GM19351 (cell line): ENCODE measurements around the gene PRPH.
"Not testable (repeated sequence)": the region's sequence is repeated elsewhere in the genome, so short reads cannot be mapped to it uniquely, and the experiment has no call there.

Experiments
- ATAC-seq: cut with Tn5 transposase; IDR thresholded peaks from one replicate; pipeline ENCODE4 v1.9.1; 2021; ENCODE audit warnings: mild to moderate bottlenecking, moderate library complexity; ENCODE audit not compliant: unreplicated experiment

Gene PRPH

GRCh38 chr12:49276304-49277290 is 18.4 kb upstream of the PRPH start:
- no peak for ATAC-seq

GRCh38 chr12:49277466-49277865 is 17.5 kb upstream of the PRPH start:
- no peak for ATAC-seq

- ATAC-seq = no peak
Observed at GRCh38 chr12:49279706-49280159, 15.2 kb upstream of the PRPH start.

DNA sequence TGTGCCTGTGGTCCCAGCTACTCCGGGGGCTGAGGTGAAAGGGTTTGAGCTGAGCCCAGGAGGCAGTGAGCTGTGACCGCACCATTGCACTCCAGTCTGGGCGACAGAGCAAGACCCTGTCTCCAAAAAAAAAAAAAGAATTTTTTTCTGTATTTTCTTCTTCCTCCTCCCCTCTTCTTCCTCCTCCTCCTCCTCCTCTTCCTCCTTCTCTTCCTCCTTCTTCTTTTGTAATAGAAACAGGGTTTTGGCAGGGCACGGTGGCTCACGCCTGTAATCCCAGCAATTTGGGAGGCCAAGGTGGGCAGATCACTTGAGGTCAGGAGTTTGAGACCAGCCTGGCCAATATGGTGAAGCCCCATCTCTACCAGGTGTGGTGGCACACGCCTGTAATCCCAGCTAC is 14.4 kb upstream of the PRPH start:
- ATAC-seq = not testable (repeated sequence)

- ATAC-seq = no peak
Observed at GRCh38 chr12:49282302-49282701, 12.6 kb upstream of the PRPH start.

- not testable (repeated sequence) for ATAC-seq
Observed at GRCh38 chr12:49282740-49283375, 12.1 kb upstream of the PRPH start.

GRCh38 chr12:49283541-49284429 is 11.2 kb upstream of the PRPH start:
- no peak for ATAC-seq

- no peak for ATAC-seq
Observed at GRCh38 chr12:49284672-49285071, 10.3 kb upstream of the PRPH start.

DNA sequence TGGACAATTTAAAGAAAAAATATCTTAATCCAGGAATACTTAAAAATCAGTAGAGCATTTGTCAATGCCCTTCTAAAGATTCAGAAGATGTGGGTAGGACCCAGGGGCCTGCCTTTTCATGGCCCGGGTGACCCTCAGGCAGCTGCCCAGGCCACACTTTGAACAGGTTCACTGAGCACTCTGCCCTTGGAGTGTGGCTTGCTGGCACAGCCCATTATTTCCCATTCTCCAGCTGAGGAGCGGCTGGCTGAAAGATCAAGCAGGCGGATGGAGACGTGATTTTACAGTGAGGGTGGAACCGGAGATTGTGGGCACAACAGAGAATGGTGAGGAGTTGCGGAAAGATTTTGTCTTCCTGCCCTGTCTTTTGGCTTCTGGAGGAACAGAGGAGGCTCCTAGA is 7.1 kb upstream of the PRPH start:
- ATAC-seq = no peak

- ATAC-seq = no peak
Observed at GRCh38 chr12:49288412-49288853, 6.5 kb upstream of the PRPH start.

GRCh38 chr12:49288922-49289555 is 5.9 kb upstream of the PRPH start:
- ATAC-seq = no peak

DNA sequence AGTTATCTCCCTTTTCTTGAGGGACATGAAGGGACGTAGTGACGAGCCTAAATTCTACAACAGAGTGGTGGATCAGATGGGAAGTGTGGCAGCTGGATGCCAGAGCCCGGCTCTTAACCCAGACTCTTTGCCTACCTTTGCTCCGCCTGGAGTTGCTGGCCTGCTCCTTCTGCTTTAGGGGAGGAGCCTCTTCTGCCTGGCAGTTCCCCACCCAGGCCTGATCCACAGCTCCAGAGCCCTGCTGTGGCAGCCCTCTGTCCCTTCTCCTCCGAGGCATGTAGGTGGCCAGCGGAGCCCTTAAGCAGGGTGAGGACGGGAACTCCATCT is 2.3 kb upstream of the PRPH start:
- no peak for ATAC-seq

DNA sequence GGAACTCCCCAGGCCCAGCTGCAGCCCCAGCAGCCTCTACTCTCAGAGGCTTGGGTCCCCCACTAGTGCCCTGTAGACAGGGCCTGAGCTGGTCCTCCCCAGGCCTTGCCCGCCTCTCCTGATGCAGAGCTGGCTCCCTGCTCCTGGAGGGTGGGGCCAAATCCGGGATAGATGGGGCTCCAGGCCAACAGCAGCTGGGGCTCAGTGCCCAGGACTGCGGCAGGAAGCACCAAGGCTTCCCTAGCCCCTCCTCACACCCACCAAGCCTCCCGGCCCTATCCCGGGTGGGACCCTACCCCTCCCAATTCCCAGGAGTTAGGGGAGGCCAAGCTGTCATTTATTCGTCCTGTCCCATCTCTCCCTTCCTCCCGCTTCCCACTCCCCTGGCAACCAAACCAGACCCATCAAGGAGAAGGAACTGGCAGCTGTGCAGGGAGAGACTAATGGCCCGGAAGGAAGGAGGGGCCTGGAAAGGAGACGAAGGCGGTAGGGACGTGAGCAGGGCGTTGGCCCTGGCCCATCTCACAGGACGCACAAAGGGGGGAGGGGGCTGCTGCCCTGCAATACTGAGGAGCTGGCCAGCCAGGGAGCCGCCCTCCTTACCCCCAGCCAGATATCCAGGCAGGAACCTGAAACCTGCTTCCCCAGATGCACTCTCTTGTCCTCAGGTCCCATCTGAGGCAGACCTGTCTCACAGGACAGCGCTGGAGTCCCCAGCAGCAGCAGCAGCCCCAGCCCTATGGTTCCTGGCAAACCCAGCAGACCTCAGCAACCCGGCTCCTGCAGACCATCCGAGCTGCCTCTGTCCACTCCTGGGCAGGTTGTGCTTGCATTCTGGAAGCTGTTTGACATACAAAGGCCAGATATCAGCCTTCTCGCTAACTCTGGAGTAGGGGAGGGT is 1.6 kb upstream of the PRPH start:
- ATAC-seq = no peak

- ATAC-seq = no peak
Observed at GRCh38 chr12:49294086-49294803, 702 bp upstream of the PRPH start.

GRCh38 chr12:49294804-49295081 is 204 bp upstream of the PRPH start:
- ATAC-seq = no peak

- ATAC-seq = no peak
Observed at GRCh38 chr12:49296034-49296835, 1.3 kb downstream of the PRPH start.

- no peak for ATAC-seq
Observed at GRCh38 chr12:49296836-49297694, 2.1 kb downstream of the PRPH start.

GRCh38 chr12:49297695-49298060 is 2.7 kb downstream of the PRPH start:
- ATAC-seq = no peak
